Ascending aorta (tissue), 2 donors: ENCODE data around the gene SAXO1. TPM values are rescaled to one million over a fixed set of nuclear protein-coding genes. Genes with fewer than 3 reads are reported as not detected.

Experiments
- DNase-seq, 2 donors: peaks; one replicate each; pipeline ENCODE4 v3.0.0-alpha.2; 2019; ENCODE audit warnings: low spot score in 2 of 2
- H3K27ac ChIP-seq, 2 donors: fragments of 200-600 bp; sonication (generic); one replicate each; pipeline ENCODE4 v1.5.1; 2016 to 2017; ENCODE audit warnings: mild to moderate bottlenecking in 1 of 2
- H3K27me3 ChIP-seq: fragments of 200-600 bp; sonication (generic); one replicate; pipeline ENCODE4 v1.5.1; 2017
- H3K36me3 ChIP-seq, 2 donors: fragments of 200-600 bp; sonication (generic); one replicate each; pipeline ENCODE4 v1.5.1; 2016
- H3K4me1 ChIP-seq, 2 donors: fragments of 200-600 bp; sonication (generic); one replicate each; pipeline ENCODE4 v1.5.1; 2016 to 2017; ENCODE audit warnings: mild to moderate bottlenecking in 1 of 2
- H3K4me3 ChIP-seq, 2 donors: fragments of 200-600 bp; sonication (generic); one replicate each; pipeline ENCODE4 v1.5.1; 2016 to 2017; ENCODE audit warnings: mild to moderate bottlenecking in 1 of 2
- H3K9me3 ChIP-seq, 2 donors: fragments of 200-600 bp; sonication (generic); one replicate each; pipeline ENCODE4 v1.5.1; 2016
- CTCF ChIP-seq, 3 experiments: fragments of 200-600 bp in 2 of 3; fragments of 450-650 bp in 1 of 3; sonication (generic) in 2 of 3; IDR thresholded peaks; one replicate each; pipeline ENCODE4 v1.5.1; 2016 to 2019; ENCODE audit warnings: antibody characterized with exemption in 3 of 3, mild to moderate bottlenecking in 1 of 3, moderate library complexity in 1 of 3
- intact Hi-C: fragments of 100-400 bp; cut with DNase I; formaldehyde crosslinking; loops from one replicate; pipeline ENCODE4 v1.15.1; 2023
- total RNA-seq: library from RNA; depleted of rRNA; stranded (reverse); fragments of >200 nt; gene quantifications from one replicate; pipeline ENCODE4 v1.1.0, GENCODE V29; 2016

Gene SAXO1
- total RNA-seq, 1 donor from 2014 or later: 0.11 TPM

GRCh38 chr9:18969128-18969527 lies 63.9 kb downstream of the SAXO1 start:
- Histone ChIP-seq H3K4me3 (no peak overlapping the region), H3K27me3 (no peaks in the 10 kb centered on the region), H3K36me3 (no peaks in the 10 kb centered on the region), H3K27ac (no peak overlapping the region), H3K4me1 (no peaks in the 10 kb centered on the region), H3K9me3 (no peaks in the 10 kb centered on the region)
- DNase-seq: no peak
- no peak for TF ChIP-seq CTCF (IDR thresholded peaks at IDR 0.05)
- intact Hi-C loops: no loop called here

GRCh38 chr9:18955626-18956025 lies 77.4 kb downstream of the SAXO1 start:
- no peak for DNase-seq

GRCh38 chr9:18951936-18952335 lies 81.1 kb downstream of the SAXO1 start:
- no peak for TF ChIP-seq CTCF (IDR thresholded peaks at IDR 0.05)
- no peak overlapping the region for H3K27ac ChIP-seq
- no peaks in the 10 kb centered on the region for H3K36me3 ChIP-seq
- H3K9me3 ChIP-seq: no peaks in the 10 kb centered on the region
- no peak for DNase-seq
- H3K4me1 ChIP-seq: no peaks in the 10 kb centered on the region
- H3K4me3 ChIP-seq: no peak overlapping the region
- no peaks in the 10 kb centered on the region for H3K27me3 ChIP-seq
- intact Hi-C loops: no loop called here

More at GRCh38 chr9:18955626-18956025, 77.4 kb downstream of the SAXO1 start:
- Histone ChIP-seq H3K4me3 (no peak overlapping the region), H3K9me3 (no peaks in the 10 kb centered on the region), H3K36me3 (no peaks in the 10 kb centered on the region), H3K27me3 (no peaks in the 10 kb centered on the region), H3K27ac (no peak overlapping the region), H3K4me1 (no peaks in the 10 kb centered on the region)
- intact Hi-C loops: no loop called here
- no peak for TF ChIP-seq CTCF (IDR thresholded peaks at IDR 0.05)

- intact Hi-C loops: loop anchor here (10.0 kb wide), 1 partner anchor 183 kb away; no protein-coding TSS in a partner anchor
- Histone ChIP-seq H3K36me3 (no peaks in the 10 kb centered on the region), H3K4me3 (no peak overlapping the region), H3K27me3 (no peaks in the 10 kb centered on the region), H3K9me3 (no peaks in the 10 kb centered on the region), H3K27ac (no peak overlapping the region), H3K4me1 (no peaks in the 10 kb centered on the region)
- TF ChIP-seq CTCF (IDR thresholded peaks at IDR 0.05): no peak
- no peak for DNase-seq
These were observed 85.1 kb downstream of the SAXO1 start for GRCh38 chr9:18947892-18948339.

GRCh38 chr9:18942801-18943200 lies 90.2 kb downstream of the SAXO1 start:
- H3K4me3 ChIP-seq: no peak overlapping the region
- H3K4me1 ChIP-seq: no peaks in the 10 kb centered on the region
- H3K27ac ChIP-seq: no peak overlapping the region
- no peaks in the 10 kb centered on the region for H3K27me3 ChIP-seq
- no peaks in the 10 kb centered on the region for H3K36me3 ChIP-seq
- intact Hi-C loops: loop anchor here (10.0 kb wide), 1 partner anchor 178 kb away; no protein-coding TSS in a partner anchor
- TF ChIP-seq CTCF (IDR thresholded peaks at IDR 0.05): no peak
- H3K9me3 ChIP-seq: no peaks in the 10 kb centered on the region
- no peak for DNase-seq
